Trophoblast cell (in vitro differentiated cells and primary cell): ENCODE data around the gene ZBTB20.

ENCODE experiments used
- DNase-seq, 2 donors: peaks; one replicate each; pipeline ENCODE4 v3.0.0-alpha.2; 2016
- H2AFZ ChIP-seq: 2 replicates; pipeline ENCODE4 v1.6.1; 2013; ENCODE audit warnings: low read length, moderate library complexity, mild to moderate bottlenecking; ENCODE audit not compliant: insufficient read depth, poor library complexity
- H2AK5ac ChIP-seq: 2 replicates; pipeline ENCODE4 v1.6.1; 2013; ENCODE audit warnings: mild to moderate bottlenecking, low read length
- H2BK120ac ChIP-seq: 2 replicates; pipeline ENCODE4 v1.6.1; 2013; ENCODE audit warnings: low read length, mild to moderate bottlenecking, moderate library complexity; ENCODE audit not compliant: insufficient read depth, poor library complexity
- H2BK12ac ChIP-seq: 2 replicates; pipeline ENCODE4 v1.6.1; 2013; ENCODE audit warnings: mild to moderate bottlenecking, low read length, moderate library complexity
- H2BK5ac ChIP-seq: 2 replicates; pipeline ENCODE4 v1.6.1; 2013; ENCODE audit warnings: low read length, low read depth, moderate library complexity, mild to moderate bottlenecking; ENCODE audit not compliant: poor library complexity
- H3K14ac ChIP-seq: 2 replicates; pipeline ENCODE4 v1.6.1; 2013; ENCODE audit warnings: mild to moderate bottlenecking, low read length
- H3K18ac ChIP-seq: 2 replicates; pipeline ENCODE4 v1.6.1; 2013; ENCODE audit warnings: mild to moderate bottlenecking, low read length
- H3K23ac ChIP-seq: 2 replicates; pipeline ENCODE4 v1.6.1; 2013; ENCODE audit warnings: low read length
- H3K27ac ChIP-seq: 2 replicates; pipeline ENCODE4 v1.5.1; 2013; ENCODE audit warnings: low read depth, mild to moderate bottlenecking, inconsistent platforms, low read length, moderate library complexity
- H3K27me3 ChIP-seq: 2 replicates; pipeline ENCODE4 v1.6.1; 2013; ENCODE audit warnings: inconsistent platforms, mild to moderate bottlenecking, low read length, moderate library complexity; ENCODE audit not compliant: insufficient read depth
- H3K36me3 ChIP-seq, 2 experiments: 1 replicate in 1 of 2; 2 replicates in 1 of 2; pipeline ENCODE4 v1.6.1; 2013; ENCODE audit warnings: low read length in 2 of 2, mild to moderate bottlenecking in 2 of 2, moderate library complexity in 1 of 2; ENCODE audit not compliant: insufficient read depth in 2 of 2, control insufficient read depth in 1 of 2
- H3K4ac ChIP-seq: 2 replicates; pipeline ENCODE4 v1.6.1; 2013; ENCODE audit warnings: low read depth, mild to moderate bottlenecking, low read length, moderate library complexity
- H3K4me1 ChIP-seq, 2 experiments: 1 replicate in 1 of 2; 2 replicates in 1 of 2; pipeline ENCODE4 v1.6.1; 2013; ENCODE audit warnings: low read length in 2 of 2, mild to moderate bottlenecking in 2 of 2, moderate library complexity in 1 of 2; ENCODE audit not compliant: insufficient read depth in 2 of 2, control insufficient read depth in 1 of 2
- H3K4me2 ChIP-seq: 2 replicates; pipeline ENCODE4 v1.6.1; 2013; ENCODE audit warnings: inconsistent platforms, mild to moderate bottlenecking, low read length, moderate library complexity
- H3K4me3 ChIP-seq: 2 replicates; pipeline ENCODE4 v1.5.1; 2013; ENCODE audit warnings: mild to moderate bottlenecking, low read depth, low read length, inconsistent platforms
- H3K79me1 ChIP-seq: one replicate; pipeline ENCODE4 v1.6.1; 2013; ENCODE audit warnings: low read length
- H3K79me2 ChIP-seq: 2 replicates; pipeline ENCODE4 v1.6.1; 2013; ENCODE audit warnings: low read length, mild to moderate bottlenecking; ENCODE audit not compliant: control insufficient read depth, insufficient read depth, poor library complexity
- H3K9ac ChIP-seq: 2 replicates; pipeline ENCODE4 v1.6.1; 2013; ENCODE audit warnings: mild to moderate bottlenecking, low read length
- H3K9me3 ChIP-seq: 2 replicates; pipeline ENCODE4 v1.6.1; 2013; ENCODE audit warnings: low read depth, mild to moderate bottlenecking, control low read depth, inconsistent platforms, low read length; ENCODE audit not compliant: insufficient read depth
- H4K12ac ChIP-seq: 2 replicates; pipeline ENCODE4 v1.6.1; 2013; ENCODE audit warnings: low read depth, mild to moderate bottlenecking, low read length, moderate library complexity
- H4K8ac ChIP-seq: 2 replicates; pipeline ENCODE4 v1.6.1; 2013; ENCODE audit warnings: low read depth, mild to moderate bottlenecking, low read length, moderate library complexity
- H4K91ac ChIP-seq: one replicate; pipeline ENCODE4 v1.6.1; 2013; ENCODE audit warnings: low read depth, mild to moderate bottlenecking, low read length, moderate library complexity
- WGBS: extraction: QIAGEN DNeasy Blood & Tissue Kit; methylation state at CpG from one replicate; pipeline ENCODE4 v1.1.7; 2013; ENCODE audit warnings: missing lambda C conversion rate; ENCODE audit not compliant: insufficient read length, insufficient coverage; ENCODE audit errors: extremely low coverage; 5-methylcytosine and 5-hydroxymethylcytosine counted together

The ZBTB20 gene

DNA sequence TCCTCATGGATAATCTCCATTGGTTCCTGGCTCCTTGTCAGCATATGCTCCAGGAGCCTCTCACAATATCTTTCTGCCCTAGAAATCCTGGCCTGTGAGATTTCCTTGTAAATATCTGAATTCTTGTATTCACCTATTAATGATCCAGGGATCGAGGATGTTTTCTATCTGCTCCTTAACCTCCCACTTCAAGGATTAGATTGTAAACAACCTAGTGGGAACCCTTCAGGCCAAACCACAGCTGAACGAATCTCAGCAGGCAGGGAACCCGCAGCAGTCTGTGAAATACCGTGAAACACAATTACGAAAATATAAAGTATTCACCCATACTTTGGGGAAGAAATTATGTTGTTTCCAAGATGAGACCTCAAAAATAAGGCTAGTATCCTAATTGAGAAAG, 637.3 kb downstream of the ZBTB20 start:
- no CpG with 5 or more reads among the region's 5 CpGs for WGBS
- no peak overlapping the region for H3K27ac ChIP-seq
- no peak overlapping the region for H2AFZ ChIP-seq

DNA sequence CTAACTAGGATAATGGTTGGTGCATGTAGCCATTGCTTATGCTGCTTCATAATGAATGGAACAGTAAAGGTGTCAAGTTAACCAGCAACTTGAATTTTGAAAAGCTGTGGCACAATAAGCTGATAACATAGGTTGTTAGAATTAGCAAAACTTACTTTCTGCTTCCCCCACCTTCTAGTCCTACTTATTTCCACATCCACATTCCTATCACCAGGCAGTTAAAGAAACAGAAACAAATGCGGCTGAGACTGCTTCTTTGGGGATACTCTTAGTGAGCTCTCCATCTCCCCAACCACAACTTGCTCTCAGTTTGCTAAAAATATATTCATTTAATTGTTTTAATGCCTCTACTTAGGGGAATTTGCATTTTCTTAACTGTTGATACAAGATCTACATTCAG, 638.1 kb downstream of the ZBTB20 start:
- no peak overlapping the region for H4K91ac ChIP-seq
- H3K14ac ChIP-seq, result no peak overlapping the region
- H3K27me3 ChIP-seq, result no peaks in the 10 kb centered on the region
- no peak overlapping the region for H2BK12ac ChIP-seq
- H3K36me3 ChIP-seq, result no peaks in the 10 kb centered on the region
- no peak overlapping the region for H2BK5ac ChIP-seq
- H2AK5ac ChIP-seq, result no peak overlapping the region
- peak in 1 of 2 donors; percentile 43 for DNase-seq
- H3K79me1 ChIP-seq, result no peaks in the 10 kb centered on the region
- H3K9ac ChIP-seq, result no peak overlapping the region
- no peak overlapping the region for H4K12ac ChIP-seq
- no peak overlapping the region for H3K4me3 ChIP-seq
- H3K18ac ChIP-seq, result no peak overlapping the region
- no peak overlapping the region for H3K27ac ChIP-seq
- no peak overlapping the region for H4K8ac ChIP-seq
- no peaks in the 10 kb centered on the region for H3K9me3 ChIP-seq
- no peak overlapping the region for H3K23ac ChIP-seq
- H3K4me2 ChIP-seq, result no peak overlapping the region
- WGBS, result no CpG with 5 or more reads among the region's 1 CpG
- H3K4ac ChIP-seq, result no peak overlapping the region
- H2AFZ ChIP-seq, result no peak overlapping the region
- no peak overlapping the region for H2BK120ac ChIP-seq
- H3K4me1 ChIP-seq, result no peaks in the 10 kb centered on the region
- no peaks in the 10 kb centered on the region for H3K79me2 ChIP-seq

More for the DNA sequence above, 637.3 kb downstream of the ZBTB20 start:
- H3K4me1 ChIP-seq, result no peaks in the 10 kb centered on the region
- no peaks in the 10 kb centered on the region for H3K79me1 ChIP-seq
- no peaks in the 10 kb centered on the region for H3K27me3 ChIP-seq
- H4K91ac ChIP-seq, result no peak overlapping the region
- H3K18ac ChIP-seq, result no peak overlapping the region
- H2AK5ac ChIP-seq, result no peak overlapping the region
- H3K4me2 ChIP-seq, result no peak overlapping the region
- peak; percentile 19 to 46 for DNase-seq
- no peak overlapping the region for H3K4ac ChIP-seq
- no peak overlapping the region for H2BK120ac ChIP-seq
- no peak overlapping the region for H3K14ac ChIP-seq
- no peaks in the 10 kb centered on the region for H3K36me3 ChIP-seq
- no peak overlapping the region for H3K4me3 ChIP-seq
- no peak overlapping the region for H4K12ac ChIP-seq
- no peak overlapping the region for H3K23ac ChIP-seq
- H3K9ac ChIP-seq, result no peak overlapping the region
- no peak overlapping the region for H2BK5ac ChIP-seq
- no peak overlapping the region for H4K8ac ChIP-seq
- no peaks in the 10 kb centered on the region for H3K79me2 ChIP-seq
- H3K9me3 ChIP-seq, result no peaks in the 10 kb centered on the region
- no peak overlapping the region for H2BK12ac ChIP-seq

DNA sequence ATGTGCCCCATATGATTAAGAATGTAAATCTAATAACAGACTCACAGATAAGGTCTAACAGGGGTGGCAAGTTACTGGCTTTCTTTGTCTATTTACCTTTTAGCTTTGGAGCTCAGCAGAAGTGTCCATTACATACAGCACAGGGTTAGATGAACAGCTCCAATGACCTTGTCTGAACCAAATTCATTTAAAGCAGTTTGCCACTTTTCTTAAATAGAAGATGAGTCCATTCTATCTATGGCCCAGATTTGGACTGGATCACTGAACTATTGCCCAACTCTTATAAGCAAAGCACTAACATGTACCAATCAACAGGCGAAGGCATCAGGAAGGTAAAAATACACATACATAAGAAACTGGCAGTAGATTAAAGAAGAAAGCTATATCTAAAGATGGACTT, 638.9 kb downstream of the ZBTB20 start:
- Histone ChIP-seq H2BK5ac (no peak overlapping the region), H3K79me1 (no peaks in the 10 kb centered on the region), H4K91ac (no peak overlapping the region), H3K4ac (no peak overlapping the region), H3K18ac (no peak overlapping the region), H3K4me1 (no peaks in the 10 kb centered on the region), H3K4me3 (no peak overlapping the region), H3K36me3 (no peaks in the 10 kb centered on the region), H2BK12ac (no peak overlapping the region), H3K79me2 (no peaks in the 10 kb centered on the region), H2BK120ac (no peak overlapping the region), H3K9me3 (no peaks in the 10 kb centered on the region), H3K27me3 (no peaks in the 10 kb centered on the region), H3K27ac (no peak overlapping the region), H3K4me2 (no peak overlapping the region), H3K23ac (no peak overlapping the region), H4K8ac (no peak overlapping the region), H3K14ac (no peak overlapping the region), H2AK5ac (no peak overlapping the region), H2AFZ (no peak overlapping the region), H3K9ac (no peak overlapping the region), H4K12ac (no peak overlapping the region)
- DNase-seq, result no peak
- no CpG with 5 or more reads among the region's 1 CpG for WGBS

DNA sequence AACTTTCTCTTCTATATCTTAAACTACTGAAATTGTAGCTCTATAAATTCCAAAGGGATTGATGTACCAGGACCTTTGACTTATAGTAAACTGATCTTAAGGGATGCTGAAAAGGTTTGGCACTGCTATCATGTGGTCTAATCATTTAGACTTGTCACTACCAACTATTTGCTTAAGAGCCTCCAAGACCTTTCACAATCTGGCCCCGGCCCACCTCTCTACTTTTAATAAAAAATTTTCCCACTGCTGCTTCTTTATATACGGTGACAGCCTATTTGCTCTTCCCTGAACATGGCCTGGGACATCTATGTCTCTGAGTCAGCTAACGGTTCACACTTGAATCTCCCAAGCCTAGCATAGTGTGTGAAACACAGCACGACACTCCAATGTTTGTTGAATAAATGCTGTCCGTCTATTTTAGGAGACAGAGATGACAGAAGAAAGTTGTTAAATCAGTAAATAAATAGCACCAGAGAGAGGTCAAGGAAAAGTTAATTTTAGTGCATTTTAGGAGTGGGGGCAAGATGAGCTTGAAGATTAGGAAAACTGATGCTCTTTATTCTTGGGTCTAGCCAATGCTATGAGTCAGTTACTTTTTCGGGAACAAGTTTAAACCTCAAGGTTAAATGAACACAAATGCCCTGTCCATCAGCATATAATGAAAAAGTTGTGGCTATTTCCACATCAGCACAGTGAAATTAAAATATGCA, 640.3 kb downstream of the ZBTB20 start:
- no peak overlapping the region for H3K18ac ChIP-seq
- H4K12ac ChIP-seq, result no peak overlapping the region
- no peaks in the 10 kb centered on the region for H3K36me3 ChIP-seq
- DNase-seq, result no peak
- no peak overlapping the region for H2BK5ac ChIP-seq
- no peak overlapping the region for H3K27ac ChIP-seq
- H3K4me2 ChIP-seq, result no peak overlapping the region
- no peaks in the 10 kb centered on the region for H3K27me3 ChIP-seq
- no CpG with 5 or more reads among the region's 6 CpGs for WGBS
- H3K4ac ChIP-seq, result no peak overlapping the region
- no peak overlapping the region for H2AFZ ChIP-seq
- no peak overlapping the region for H4K8ac ChIP-seq
- no peak overlapping the region for H2AK5ac ChIP-seq
- no peak overlapping the region for H3K23ac ChIP-seq
- H3K79me2 ChIP-seq, result no peaks in the 10 kb centered on the region
- H3K79me1 ChIP-seq, result no peaks in the 10 kb centered on the region
- no peak overlapping the region for H2BK12ac ChIP-seq
- H3K9me3 ChIP-seq, result no peaks in the 10 kb centered on the region
- H3K9ac ChIP-seq, result no peak overlapping the region
- H4K91ac ChIP-seq, result no peak overlapping the region
- H3K14ac ChIP-seq, result no peak overlapping the region
- no peak overlapping the region for H2BK120ac ChIP-seq
- H3K4me3 ChIP-seq, result no peak overlapping the region
- H3K4me1 ChIP-seq, result no peaks in the 10 kb centered on the region
